Hepatocyte (in vitro differentiated cells): ENCODE data around the gene MRTFB.

Source experiments
- EZH2 ChIP-seq: fragments of 200-600 bp; sonication (generic); IDR thresholded peaks from 2 replicates; pipeline ENCODE4 v1.6.1; 2016; ENCODE audit warnings: antibody characterized with exemption, mild to moderate bottlenecking, borderline replicate concordance
- EZH2phosphoT487 ChIP-seq: fragments of 200-600 bp; sonication (generic); IDR thresholded peaks from one replicate; pipeline ENCODE4 v1.6.1; 2018; ENCODE audit warnings: antibody characterized with exemption, mild to moderate bottlenecking, low read depth, moderate library complexity; ENCODE audit not compliant: unreplicated experiment, severe bottlenecking
- TF ChIP-seq, protein P1 (sequence below): fragments of 200-600 bp; sonication (generic); IDR thresholded peaks from 2 replicates; pipeline ENCODE4 v1.5.1; 2016; ENCODE audit warnings: antibody characterized with exemption, mild to moderate bottlenecking; ENCODE audit not compliant: poor library complexity

DNA sequence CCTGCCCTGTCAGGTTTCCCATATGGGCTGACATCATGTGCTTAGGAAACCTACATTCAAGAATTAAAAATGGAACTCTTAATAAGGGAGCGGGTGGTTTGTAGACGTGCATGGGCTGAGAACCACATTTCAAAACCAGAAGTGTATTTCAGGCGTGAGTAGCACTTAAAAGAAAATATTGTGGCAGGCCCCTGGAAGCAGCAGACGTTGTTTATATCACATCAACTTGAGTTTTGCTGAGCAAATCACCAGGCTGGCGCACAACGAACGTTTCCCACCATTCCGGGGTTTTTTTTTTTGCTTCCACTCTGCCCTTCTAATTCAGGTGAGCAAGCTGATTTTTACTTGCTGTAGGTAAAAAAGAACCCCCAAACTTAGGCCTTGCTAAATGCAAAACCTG lies 220.2 kb downstream of the MRTFB start:
- TF ChIP-seq, protein P1, sequence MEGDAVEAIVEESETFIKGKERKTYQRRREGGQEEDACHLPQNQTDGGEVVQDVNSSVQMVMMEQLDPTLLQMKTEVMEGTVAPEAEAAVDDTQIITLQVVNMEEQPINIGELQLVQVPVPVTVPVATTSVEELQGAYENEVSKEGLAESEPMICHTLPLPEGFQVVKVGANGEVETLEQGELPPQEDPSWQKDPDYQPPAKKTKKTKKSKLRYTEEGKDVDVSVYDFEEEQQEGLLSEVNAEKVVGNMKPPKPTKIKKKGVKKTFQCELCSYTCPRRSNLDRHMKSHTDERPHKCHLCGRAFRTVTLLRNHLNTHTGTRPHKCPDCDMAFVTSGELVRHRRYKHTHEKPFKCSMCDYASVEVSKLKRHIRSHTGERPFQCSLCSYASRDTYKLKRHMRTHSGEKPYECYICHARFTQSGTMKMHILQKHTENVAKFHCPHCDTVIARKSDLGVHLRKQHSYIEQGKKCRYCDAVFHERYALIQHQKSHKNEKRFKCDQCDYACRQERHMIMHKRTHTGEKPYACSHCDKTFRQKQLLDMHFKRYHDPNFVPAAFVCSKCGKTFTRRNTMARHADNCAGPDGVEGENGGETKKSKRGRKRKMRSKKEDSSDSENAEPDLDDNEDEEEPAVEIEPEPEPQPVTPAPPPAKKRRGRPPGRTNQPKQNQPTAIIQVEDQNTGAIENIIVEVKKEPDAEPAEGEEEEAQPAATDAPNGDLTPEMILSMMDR: no peak
- TF ChIP-seq EZH2 (no peak), EZH2phosphoT487 (no peak)
